Vagina (tissue), 2 donors: ENCODE measurements around the gene ADISSP. TPM values are rescaled to one million over a fixed set of nuclear protein-coding genes. Genes with fewer than 3 reads are reported as not detected.
A peak's percentile ranks its signal among the peaks of the same experiment; 100 is the strongest.

ENCODE experiments used
- DNase-seq, 2 donors: peaks; one replicate each; pipeline ENCODE4 v3.0.0-alpha.2; 2017; ENCODE audit errors: extremely low spot score in 2 of 2
- H3K27ac ChIP-seq: fragments of 200-600 bp; sonication (generic); one replicate; pipeline ENCODE4 v1.5.1; 2019
- H3K27me3 ChIP-seq: fragments of 200-600 bp; sonication (generic); one replicate; pipeline ENCODE4 v1.5.1; 2019
- H3K36me3 ChIP-seq, 2 donors: fragments of 200-600 bp; sonication (generic); one replicate each; pipeline ENCODE4 v1.5.1; 2017 to 2019
- H3K4me1 ChIP-seq: fragments of 200-600 bp; sonication (generic); one replicate; pipeline ENCODE4 v1.5.1; 2019
- H3K4me3 ChIP-seq, 2 donors: fragments of 200-600 bp; sonication (generic); 1 replicate in 1 of 2; 2 replicates in 1 of 2; pipeline ENCODE4 v1.5.1; 2016 to 2019
- H3K9me3 ChIP-seq: fragments of 200-600 bp; sonication (generic); one replicate; pipeline ENCODE4 v1.5.1; 2019
- POLR2A ChIP-seq, 2 donors: fragments of 450-650 bp; IDR thresholded peaks; one replicate each; pipeline ENCODE4 v1.6.1; 2017; ENCODE audit warnings: antibody characterized with exemption in 2 of 2, mild to moderate bottlenecking in 2 of 2, moderate library complexity in 2 of 2
- POLR2AphosphoS5 ChIP-seq, 2 donors: sonication (generic); formaldehyde crosslinking; IDR thresholded peaks; one replicate each; pipeline ENCODE4 v1.9.0; 2017; ENCODE audit warnings: antibody characterized with exemption in 2 of 2, mild to moderate bottlenecking in 2 of 2, low read depth in 1 of 2; ENCODE audit not compliant: insufficient read depth in 1 of 2
- intact Hi-C: fragments of 100-400 bp; cut with DNase I; formaldehyde crosslinking; loops from one replicate; pipeline ENCODE4 v1.15.1; 2023
- total RNA-seq: library from RNA; depleted of rRNA; stranded (reverse); fragments of >200 nt; gene quantifications from one replicate; pipeline ENCODE4 v1.2.3, GENCODE V29; 2016
- TF ChIP-seq, protein P1 (sequence below), 3 experiments: fragments of 450-650 bp in 2 of 3; fragments of 200-600 bp in 1 of 3; sonication (generic) in 1 of 3; IDR thresholded peaks; one replicate each; pipeline ENCODE4 v1.5.1; 2017 to 2019; ENCODE audit warnings: antibody characterized with exemption in 3 of 3, mild to moderate bottlenecking in 2 of 3, moderate library complexity in 2 of 3

The ADISSP gene
- total RNA-seq, 1 donor from 2014 or later = 16.0 TPM

- intact Hi-C loops = no loop called here
- Histone ChIP-seq H3K36me3 (peaks cover 0 to 46% of the 10 kb centered on the region in 2 donors), H3K27ac (peak overlapping the region; percentile 95), H3K27me3 (no peaks in the 10 kb centered on the region), H3K4me1 (peaks cover 52% of the 10 kb centered on the region), H3K4me3 (no peak overlapping the region), H3K9me3 (no peaks in the 10 kb centered on the region)
- TF ChIP-seq POLR2A (IDR thresholded peaks at IDR 0.05) (no peak), POLR2AphosphoS5 (IDR thresholded peaks at IDR 0.05; ENCODE audit: insufficient read depth in 1 of 2, low read depth in 1 of 2) (no peak)
- TF ChIP-seq, protein P1, sequence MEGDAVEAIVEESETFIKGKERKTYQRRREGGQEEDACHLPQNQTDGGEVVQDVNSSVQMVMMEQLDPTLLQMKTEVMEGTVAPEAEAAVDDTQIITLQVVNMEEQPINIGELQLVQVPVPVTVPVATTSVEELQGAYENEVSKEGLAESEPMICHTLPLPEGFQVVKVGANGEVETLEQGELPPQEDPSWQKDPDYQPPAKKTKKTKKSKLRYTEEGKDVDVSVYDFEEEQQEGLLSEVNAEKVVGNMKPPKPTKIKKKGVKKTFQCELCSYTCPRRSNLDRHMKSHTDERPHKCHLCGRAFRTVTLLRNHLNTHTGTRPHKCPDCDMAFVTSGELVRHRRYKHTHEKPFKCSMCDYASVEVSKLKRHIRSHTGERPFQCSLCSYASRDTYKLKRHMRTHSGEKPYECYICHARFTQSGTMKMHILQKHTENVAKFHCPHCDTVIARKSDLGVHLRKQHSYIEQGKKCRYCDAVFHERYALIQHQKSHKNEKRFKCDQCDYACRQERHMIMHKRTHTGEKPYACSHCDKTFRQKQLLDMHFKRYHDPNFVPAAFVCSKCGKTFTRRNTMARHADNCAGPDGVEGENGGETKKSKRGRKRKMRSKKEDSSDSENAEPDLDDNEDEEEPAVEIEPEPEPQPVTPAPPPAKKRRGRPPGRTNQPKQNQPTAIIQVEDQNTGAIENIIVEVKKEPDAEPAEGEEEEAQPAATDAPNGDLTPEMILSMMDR (IDR thresholded peaks at IDR 0.05) = no peak
- DNase-seq = peak in 1 of 2 donors; percentile 79
These were observed 37.2 kb upstream of the ADISSP start for GRCh38 chr20:3804781-3805180.

DNA sequence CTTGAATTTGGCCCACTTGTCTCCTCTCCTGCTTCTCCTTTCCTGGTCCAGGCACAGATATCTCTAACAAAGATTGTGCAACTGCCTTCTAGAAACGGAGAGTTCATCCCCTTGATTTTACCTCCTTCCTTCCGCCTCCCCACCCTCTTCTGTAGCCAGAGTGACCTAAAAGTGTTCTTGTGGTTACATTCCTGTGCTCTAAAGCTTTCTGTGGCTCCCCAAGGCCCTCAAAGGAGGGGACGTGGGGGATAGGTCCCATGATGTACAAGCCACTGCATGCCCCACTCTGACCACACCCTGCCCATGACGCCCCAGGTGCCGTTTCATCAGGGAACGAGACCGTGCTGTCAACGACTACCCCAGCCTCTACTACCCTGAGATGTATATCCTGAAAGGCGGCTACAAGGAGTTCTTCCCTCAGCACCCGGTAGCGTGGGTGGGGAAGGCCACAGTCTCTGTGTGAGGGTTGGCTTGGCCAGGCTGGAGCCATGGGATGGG, 36.8 kb upstream of the ADISSP start:
- H3K4me3 ChIP-seq = no peak overlapping the region
- DNase-seq = no peak
- H3K36me3 ChIP-seq = peaks cover 0 to 46% of the 10 kb centered on the region in 2 donors
- peaks cover 54% of the 10 kb centered on the region for H3K4me1 ChIP-seq
- no peaks in the 10 kb centered on the region for H3K27me3 ChIP-seq
- intact Hi-C loops = no loop called here
- no peaks in the 10 kb centered on the region for H3K9me3 ChIP-seq
- TF ChIP-seq, protein P1 (IDR thresholded peaks at IDR 0.05) = no peak
- no peak for TF ChIP-seq POLR2A (IDR thresholded peaks at IDR 0.05)
- H3K27ac ChIP-seq = peak overlapping the region; percentile 95

- Histone ChIP-seq H3K36me3 (peaks cover 0 to 46% of the 10 kb centered on the region in 2 donors), H3K27ac (peak overlapping the region; percentile 95), H3K27me3 (no peaks in the 10 kb centered on the region), H3K4me3 (no peak overlapping the region), H3K4me1 (peaks cover 56% of the 10 kb centered on the region), H3K9me3 (no peaks in the 10 kb centered on the region)
- intact Hi-C loops = no loop called here
- TF ChIP-seq, protein P1 (IDR thresholded peaks at IDR 0.05) = no peak
- no peak for TF ChIP-seq POLR2A (IDR thresholded peaks at IDR 0.05)
- TF ChIP-seq POLR2AphosphoS5 (IDR thresholded peaks at IDR 0.05; ENCODE audit: insufficient read depth in 1 of 2, low read depth in 1 of 2) = no peak
- DNase-seq = peak in 1 of 2 donors; percentile 72
These were observed 36.3 kb upstream of the ADISSP start for GRCh38 chr20:3803854-3804253.

- Histone ChIP-seq H3K4me1 (peaks cover 56% of the 10 kb centered on the region), H3K36me3 (peaks cover 0 to 46% of the 10 kb centered on the region in 2 donors)
- intact Hi-C loops = no loop called here
These were observed 35.7 kb upstream of the ADISSP start for GRCh38 chr20:3803289-3803688.

More at GRCh38 chr20:3803289-3803688, 35.7 kb upstream of the ADISSP start:
- no peaks in the 10 kb centered on the region for H3K9me3 ChIP-seq
- no peak overlapping the region for H3K4me3 ChIP-seq
- TF ChIP-seq POLR2AphosphoS5 (IDR thresholded peaks at IDR 0.05; ENCODE audit: insufficient read depth in 1 of 2, low read depth in 1 of 2) (no peak), POLR2A (IDR thresholded peaks at IDR 0.05) (no peak)
- TF ChIP-seq, protein P1 (IDR thresholded peaks at IDR 0.05) = no peak
- H3K27me3 ChIP-seq = no peaks in the 10 kb centered on the region
- H3K27ac ChIP-seq = peak overlapping the region; percentile 95
- DNase-seq = peak in 1 of 2 donors; percentile 85
